HCT116 (cell line): ENCODE measurements around the gene APP. TPM values are rescaled to one million over a fixed set of nuclear protein-coding genes. Genes with fewer than 3 reads are reported as not detected.
"Not testable (repeated sequence)": the region's sequence is repeated elsewhere in the genome, so short reads cannot be mapped to it uniquely, and the experiment has no call there.

Source experiments
- ATAC-seq: fragments of 200-7000 bp; cut with Tn5 transposase; 2 replicates; pipeline ENCODE4 v1.9.1; 2020; ENCODE audit warnings: mild to moderate bottlenecking, moderate library complexity
- BruUV-seq: library from RNA; stranded (reverse); fragments of 400-500 nt; replicated peaks from 2 replicates; lab custom pipeline; 2021; lab: Mats Ljungman, UMichigan
- CTCF ChIA-PET: fragments of 300-600 bp; sonication (Branson Sonifier 250); formaldehyde crosslinking; loops from one replicate; lab custom pipeline; 2021; ENCODE audit warnings: antibody characterized with exemption; lab: Charles Lee
- POLR2A ChIA-PET: fragments of 300-600, 350-600 bp; sonication (Branson Sonifier 250); formaldehyde crosslinking; loops from one replicate; lab custom pipeline; 2021; ENCODE audit warnings: antibody characterized with exemption; lab: Charles Lee
- RAD21 ChIA-PET, 2 experiments: fragments of 300-600 bp; sonication (Branson Sonifier 250); formaldehyde crosslinking; loops; one replicate each; lab custom pipeline; 2023; ENCODE audit warnings: low total read pairs in 2 of 2; ENCODE audit not compliant: uncharacterized antibody in 2 of 2, unreplicated experiment in 2 of 2, low non-redundant PET in 1 of 2; lab: Charles Lee
- DNase-seq: peaks from one replicate; pipeline ENCODE4 v3.0.0-alpha.2; 2010; ENCODE audit warnings: low read depth, low spot score
- H2AFZ ChIP-seq: fragments of 200-600 bp; shearing (Covaris generic), sonication (generic); 2 replicates; pipeline ENCODE4 v1.6.1; 2017; ENCODE audit warnings: low read depth, mixed run types, mixed read lengths, antibody characterized with exemption, low read length; ENCODE audit not compliant: poor library complexity, severe bottlenecking
- H3K27ac ChIP-seq: 2 replicates; pipeline ENCODE4 v1.5.1; 2012; ENCODE audit warnings: low read depth, low read length
- H3K27me3 ChIP-seq: fragments of 200-600 bp; sonication (generic); 2 replicates; pipeline ENCODE4 v1.6.1; 2016; ENCODE audit warnings: mixed run types, low read length, mixed read lengths; ENCODE audit not compliant: insufficient read depth
- H3K36me3 ChIP-seq, 2 experiments: fragments of 200-500 bp in 1 of 2; fragments of 200-600 bp in 1 of 2; sonication (Bioruptor generic) in 1 of 2; sonication (generic) in 1 of 2; 2 replicates each; pipeline versions ENCODE4 v1.5.1 to v1.6.1; 2014 to 2016; ENCODE audit warnings: low read length in 2 of 2, inconsistent platforms in 1 of 2, mixed read lengths in 1 of 2, mixed run types in 1 of 2; ENCODE audit not compliant: insufficient read depth in 2 of 2, control insufficient read depth in 1 of 2
- H3K4me1 ChIP-seq, 2 experiments: fragments of 200-600 bp in 1 of 2; sonication (generic) in 1 of 2; 2 replicates each; pipeline versions ENCODE4 v1.5.1 to v1.6.1; 2012 to 2017; ENCODE audit warnings: low read length in 2 of 2, inconsistent platforms in 1 of 2, mild to moderate bottlenecking in 1 of 2, mixed read lengths in 1 of 2, mixed run types in 1 of 2, moderate library complexity in 1 of 2; ENCODE audit not compliant: insufficient read depth in 2 of 2, control insufficient read depth in 1 of 2
- H3K4me2 ChIP-seq: fragments of 200-600 bp; sonication (generic); 2 replicates; pipeline ENCODE4 v1.6.1; 2017; ENCODE audit warnings: mixed run types, low read length, mixed read lengths
- H3K4me3 ChIP-seq, 2 experiments: fragments of 200-600 bp in 1 of 2; sonication (generic) in 1 of 2; replicated peaks in 1 of 2; 2 replicates each; pipeline ENCODE4 v1.5.1; 2011 to 2016; ENCODE audit warnings: low read length in 2 of 2, control low read depth in 1 of 2, low read depth in 1 of 2, mild to moderate bottlenecking in 1 of 2, mixed read lengths in 1 of 2, mixed run types in 1 of 2
- H3K79me2 ChIP-seq: fragments of 200-600 bp; sonication (generic); 2 replicates; pipeline ENCODE4 v1.6.1; 2017; ENCODE audit warnings: mild to moderate bottlenecking, mixed run types, low read length, moderate library complexity, mixed read lengths; ENCODE audit not compliant: insufficient read depth
- H3K9ac ChIP-seq: fragments of 200-600 bp; sonication (generic); 2 replicates; pipeline ENCODE4 v1.6.1; 2016; ENCODE audit warnings: low read length, mixed read lengths
- H3K9me2 ChIP-seq: fragments of 200-600 bp; sonication (generic), shearing (Covaris generic); 2 replicates; pipeline ENCODE4 v1.6.1; 2017; ENCODE audit warnings: mixed run types, mild to moderate bottlenecking, moderate library complexity; ENCODE audit not compliant: insufficient read depth
- H3K9me3 ChIP-seq, 2 experiments: fragments of 200-500 bp in 1 of 2; fragments of 200-600 bp in 1 of 2; sonication (Bioruptor generic) in 1 of 2; sonication (generic) in 1 of 2; 2 replicates each; pipeline ENCODE4 v1.6.1; 2014 to 2017; ENCODE audit warnings: low read length in 2 of 2, mixed read lengths in 2 of 2, inconsistent platforms in 1 of 2, low read depth in 1 of 2, mild to moderate bottlenecking in 1 of 2, mixed run types in 1 of 2, moderate library complexity in 1 of 2; ENCODE audit not compliant: control insufficient read depth in 1 of 2, insufficient read depth in 1 of 2
- H4K20me1 ChIP-seq: fragments of 200-600 bp; sonication (generic), shearing (Covaris generic); 2 replicates; pipeline ENCODE4 v1.6.1; 2017; ENCODE audit warnings: mixed run types, mild to moderate bottlenecking, moderate library complexity; ENCODE audit not compliant: insufficient read depth
- ATF3 ChIP-seq: IDR thresholded peaks from 2 replicates; pipeline ENCODE4 v1.6.1; 2012
- CBX3 ChIP-seq: IDR thresholded peaks from 2 replicates; pipeline ENCODE4 v1.6.1; 2012; ENCODE audit warnings: low read depth
- EZH2phosphoT487 ChIP-seq: fragments of 200-600 bp; IDR thresholded peaks from 2 replicates; pipeline ENCODE4 v1.6.1; 2018; ENCODE audit warnings: antibody characterized with exemption, borderline replicate concordance
- FOSL1 ChIP-seq: IDR thresholded peaks from 2 replicates; pipeline ENCODE4 v1.6.1; 2012; ENCODE audit warnings: low read depth
- POLR2A ChIP-seq: IDR thresholded peaks from 2 replicates; pipeline ENCODE4 v1.7.0; 2011; ENCODE audit warnings: borderline replicate concordance; ENCODE audit not compliant: insufficient read depth, insufficient read length; ENCODE audit errors: extremely low read depth
- SRF ChIP-seq: IDR thresholded peaks from 2 replicates; pipeline ENCODE4 v1.6.1; 2012; ENCODE audit warnings: low read depth
- YY1 ChIP-seq: IDR thresholded peaks from 2 replicates; pipeline ENCODE4 v1.6.1; 2011; ENCODE audit warnings: low read length, low read depth, moderate library complexity, mild to moderate bottlenecking; ENCODE audit not compliant: insufficient replicate concordance; ENCODE audit errors: extremely low read depth
- ZFX ChIP-seq: fragments of 450-650 bp; IDR thresholded peaks from 2 replicates; pipeline ENCODE4 v1.6.1; 2017
- ZNF274 ChIP-seq: fragments of 200-500 bp; sonication (Bioruptor generic); IDR thresholded peaks from 2 replicates; pipeline ENCODE4 v1.6.1; 2014; ENCODE audit warnings: mild to moderate bottlenecking, low read depth, low read length, inconsistent platforms
- intact Hi-C: fragments of 100-400 bp; cut with micrococcal nuclease; formaldehyde crosslinking; loops from 2 replicates; pipeline ENCODE4 v1.10.0; 2022
- total RNA-seq: library from RNA; stranded (reverse); gene quantifications from one replicate; pipeline ENCODE4 v1.2.1, GENCODE V29; 2021; ENCODE audit not compliant: unreplicated experiment

The APP gene
- total RNA-seq, 1 experiment from 2014 or later: 267 TPM

GRCh38 chr21:26027696-26028095 lies 142.9 kb downstream of the APP start:
- intact Hi-C loops: no loop called here
- no peaks in the 10 kb centered on the region for H3K9me3 ChIP-seq
- BruUV-seq: no TSS peak
- CTCF ChIA-PET: no interaction called here
- RAD21 ChIA-PET: no interaction called here
- DNase-seq: no peak
- H2AFZ ChIP-seq: no peak overlapping the region
- no peak overlapping the region for H3K4me3 ChIP-seq
- no peaks in the 10 kb centered on the region for H3K4me1 ChIP-seq
- no peak for TF ChIP-seq ATF3
- no peak for TF ChIP-seq CBX3
- no peak for TF ChIP-seq SRF
- no peak for TF ChIP-seq EZH2phosphoT487
- peaks cover 5% of the 10 kb centered on the region; the same call in 1 of the 2 replicates for H4K20me1 ChIP-seq
- peaks cover 56% of the 10 kb centered on the region for H3K79me2 ChIP-seq
- no peak overlapping the region for H3K27ac ChIP-seq
- no peak overlapping the region for H3K9ac ChIP-seq
- no peak overlapping the region for H3K4me2 ChIP-seq
- ATAC-seq: no peak
- H3K36me3 ChIP-seq: no peaks in the 10 kb centered on the region; a peak in 1 of 4 replicates
- no peaks in the 10 kb centered on the region for H3K9me2 ChIP-seq
- H3K27me3 ChIP-seq: no peaks in the 10 kb centered on the region
- POLR2A ChIA-PET: no interaction called here

- H3K36me3 ChIP-seq: peaks cover 6% of the 10 kb centered on the region in 2 experiments; a peak in 3 of 4 replicates
- H4K20me1 ChIP-seq: peaks cover 5% of the 10 kb centered on the region; the same call in 1 of the 2 replicates
- BruUV-seq: no TSS peak
- H3K79me2 ChIP-seq: peaks cover 52% of the 10 kb centered on the region
- DNase-seq (no peak), ATAC-seq (no peak)
- no peak overlapping the region for H3K27ac ChIP-seq
- no peak for TF ChIP-seq ATF3
- TF ChIP-seq ZNF274: no peak
- TF ChIP-seq YY1: no peak
- TF ChIP-seq FOSL1: no peak
- no peak for TF ChIP-seq ZFX
- no peak for TF ChIP-seq POLR2A
- no peaks in the 10 kb centered on the region for H3K9me3 ChIP-seq
- no peak overlapping the region for H3K4me2 ChIP-seq
- POLR2A ChIA-PET: no interaction called here
- no peaks in the 10 kb centered on the region for H3K9me2 ChIP-seq
- no peak overlapping the region for H2AFZ ChIP-seq
- CTCF ChIA-PET: no interaction called here
- H3K27me3 ChIP-seq: no peaks in the 10 kb centered on the region
- H3K4me3 ChIP-seq: no peak overlapping the region
- intact Hi-C loops: no loop called here
- H3K9ac ChIP-seq: no peak overlapping the region
- RAD21 ChIA-PET: no interaction called here
- H3K4me1 ChIP-seq: no peaks in the 10 kb centered on the region
Measured at GRCh38 chr21:26025536-26026512, 144.7 kb downstream of the APP start.

- DNase-seq, RAD21 ChIA-PET, H3K36me3 ChIP-seq, intact Hi-C loops, H3K9ac ChIP-seq, H3K9me2 ChIP-seq, H3K4me1 ChIP-seq, H3K4me3 ChIP-seq, H4K20me1 ChIP-seq, H3K27ac ChIP-seq, POLR2A ChIA-PET, H2AFZ ChIP-seq, H3K9me3 ChIP-seq, H3K27me3 ChIP-seq, BruUV-seq, ATAC-seq, H3K4me2 ChIP-seq: not testable (repeated sequence)
- CTCF ChIA-PET: interaction anchor here (0.6 kb wide), 1 partner anchor 37 kb away, joined by 3 read pairs; no protein-coding TSS in a partner anchor
- H3K79me2 ChIP-seq: peaks cover 40% of the 10 kb centered on the region
Measured at GRCh38 chr21:26023406-26023805, 147.2 kb downstream of the APP start.
